T47D (cell line): ENCODE data around the gene PPP4C.

Experiments used
- DNase-seq, 2 experiments: peaks; one replicate each; pipeline versions ENCODE4 v3.0.0 to v3.0.0-alpha.2; 2011 to 2012; ENCODE audit warnings: low read depth in 1 of 2, low spot score in 1 of 2
- JUND ChIP-seq: IDR thresholded peaks from 2 replicates; pipeline ENCODE4 v1.6.1; 2012; ENCODE audit warnings: low read depth
- in situ Hi-C: cut with HindIII; loops from 2 replicates; pipeline ENCODE4 v1.10.0; 2016; ENCODE audit warnings: low sequenced_read_pairs, low pct_unique_long_range_greater_than_20kb

Gene PPP4C

GRCh38 chr16:30076276-30076791 lies 540 bp downstream of the PPP4C start:
- DNase-seq, result no peak
- in situ Hi-C loops, result no loop called here
- no peak for TF ChIP-seq JUND

GRCh38 chr16:30077656-30078055 lies 1.9 kb downstream of the PPP4C start:
- no peak for DNase-seq
- no peak for TF ChIP-seq JUND
- in situ Hi-C loops, result no loop called here

GRCh38 chr16:30078744-30079143 lies 3.0 kb downstream of the PPP4C start:
- TF ChIP-seq JUND, result no peak
- in situ Hi-C loops, result no loop called here
- no peak for DNase-seq

- no peak for DNase-seq
- TF ChIP-seq JUND, result no peak
- in situ Hi-C loops, result no loop called here
These were observed 3.7 kb downstream of the PPP4C start for GRCh38 chr16:30079480-30079879.

DNA sequence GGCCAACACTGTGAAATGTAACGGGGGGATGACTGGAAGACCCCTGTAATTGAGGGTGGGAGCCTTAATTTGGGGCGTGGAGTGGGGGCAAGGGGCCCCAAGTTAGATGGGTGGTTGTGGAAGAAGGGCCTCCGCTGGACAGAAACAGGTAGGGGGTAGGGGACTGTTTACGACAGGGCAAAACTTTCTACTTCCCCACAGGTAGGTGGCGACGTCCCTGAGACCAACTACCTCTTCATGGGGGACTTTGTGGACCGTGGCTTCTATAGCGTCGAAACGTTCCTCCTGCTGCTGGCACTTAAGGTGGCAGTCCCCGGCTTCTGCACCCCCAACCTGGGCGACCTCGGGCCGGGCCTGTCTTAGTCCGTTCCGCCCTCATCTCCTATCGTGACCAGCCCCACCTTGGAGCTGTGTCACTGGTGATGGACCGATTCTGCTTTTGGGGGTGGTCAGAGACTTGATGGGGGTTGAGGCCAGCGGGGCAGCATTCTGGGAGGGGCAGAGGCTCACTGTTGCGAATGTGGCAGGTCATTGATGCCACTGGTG lies 6.8 kb downstream of the PPP4C start:
- DNase-seq, result no peak
- in situ Hi-C loops, result no loop called here
- no peak for TF ChIP-seq JUND

DNA sequence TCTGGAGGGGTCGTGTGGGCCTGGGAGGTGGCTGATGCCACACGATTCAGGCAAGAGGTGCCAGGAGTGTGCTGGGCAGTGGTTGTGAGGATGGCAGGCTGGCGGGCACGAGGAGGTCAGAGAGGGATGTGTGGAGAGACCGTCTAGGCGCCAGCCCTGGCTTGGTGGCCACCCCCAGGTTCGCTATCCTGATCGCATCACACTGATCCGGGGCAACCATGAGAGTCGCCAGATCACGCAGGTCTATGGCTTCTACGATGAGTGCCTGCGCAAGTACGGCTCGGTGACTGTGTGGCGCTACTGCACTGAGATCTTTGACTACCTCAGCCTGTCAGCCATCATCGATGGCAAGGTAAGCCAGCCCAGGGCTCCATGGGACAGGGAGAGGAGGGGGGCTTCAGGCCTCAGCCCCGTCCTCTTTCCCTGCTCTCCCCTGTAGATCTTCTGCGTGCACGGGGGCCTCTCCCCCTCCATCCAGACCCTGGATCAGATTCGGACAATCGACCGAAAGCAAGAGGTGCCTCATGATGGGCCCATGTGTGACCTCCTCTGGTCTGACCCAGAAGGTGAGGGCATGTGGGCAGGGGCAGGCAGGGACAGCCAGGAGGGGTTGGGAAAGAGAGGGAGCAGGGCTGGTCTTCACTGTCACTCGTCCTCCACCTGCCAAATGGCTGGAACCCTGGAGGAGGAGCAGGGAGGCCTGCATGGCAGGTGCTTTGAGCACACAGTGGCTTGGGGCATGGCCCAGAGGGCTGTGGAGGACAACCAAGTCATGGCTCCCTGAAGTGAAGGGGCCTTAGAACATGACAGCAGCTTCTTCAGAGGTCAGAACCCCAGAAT lies 7.6 kb downstream of the PPP4C start:
- in situ Hi-C loops, result no loop called here
- no peak for DNase-seq
- TF ChIP-seq JUND, result no peak

- no peak for TF ChIP-seq JUND
- no peak for DNase-seq
- in situ Hi-C loops, result no loop called here
These were observed 8.5 kb downstream of the PPP4C start for GRCh38 chr16:30084096-30084815.

DNA sequence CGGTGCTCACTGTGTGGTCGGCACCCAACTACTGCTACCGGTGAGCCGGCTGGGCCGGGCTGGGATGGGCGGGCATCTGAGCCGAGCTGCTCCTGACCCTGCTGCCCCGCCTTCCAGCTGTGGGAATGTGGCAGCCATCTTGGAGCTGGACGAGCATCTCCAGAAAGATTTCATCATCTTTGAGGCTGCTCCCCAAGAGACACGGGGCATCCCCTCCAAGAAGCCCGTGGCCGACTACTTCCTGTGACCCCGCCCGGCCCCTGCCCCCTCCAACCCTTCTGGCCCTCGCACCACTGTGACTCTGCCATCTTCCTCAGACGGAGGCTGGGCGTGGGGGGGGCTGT lies 9.0 kb downstream of the PPP4C start:
- DNase-seq, result no peak
- TF ChIP-seq JUND, result no peak
- in situ Hi-C loops, result no loop called here

GRCh38 chr16:30085247-30085646 lies 9.5 kb downstream of the PPP4C start:
- TF ChIP-seq JUND, result no peak
- DNase-seq, result no peak
- in situ Hi-C loops, result no loop called here

DNA sequence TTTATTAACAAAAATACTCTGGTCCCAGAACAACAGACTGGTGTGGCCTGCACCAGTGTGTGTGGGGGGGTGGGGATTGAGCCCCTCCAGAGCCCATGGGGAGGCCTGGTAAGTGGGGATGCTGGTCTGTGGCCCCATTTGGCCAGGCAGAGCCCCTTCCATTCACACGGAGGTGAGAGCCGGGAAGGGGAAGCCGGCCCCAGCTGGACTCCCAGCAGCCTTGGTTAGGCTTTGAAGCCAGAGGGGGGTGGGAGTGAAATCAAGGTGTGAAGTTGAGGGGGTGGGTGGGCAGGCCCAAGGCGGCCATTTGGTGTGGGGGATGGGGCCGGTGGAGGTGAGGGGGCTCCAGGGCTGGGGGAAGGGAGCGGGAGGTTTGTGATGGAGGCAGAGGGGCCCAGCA lies 10.0 kb downstream of the PPP4C start:
- TF ChIP-seq JUND, result no peak
- in situ Hi-C loops, result no loop called here
- DNase-seq, result no peak

GRCh38 chr16:30086291-30087140 lies 10.7 kb downstream of the PPP4C start:
- in situ Hi-C loops, result no loop called here
- no peak for TF ChIP-seq JUND

GRCh38 chr16:30087181-30087898 lies 11.5 kb downstream of the PPP4C start:
- in situ Hi-C loops, result no loop called here
- no peak for TF ChIP-seq JUND
- no peak for DNase-seq

More at GRCh38 chr16:30086291-30087140, 10.7 kb downstream of the PPP4C start:
- DNase-seq, result no peak
